GM21723 (cell line): ENCODE results near the gene OTOG.

Experiments
- ATAC-seq: cut with Tn5 transposase; IDR thresholded peaks from one replicate; pipeline ENCODE4 v1.9.1; 2021; ENCODE audit warnings: mild to moderate bottlenecking, moderate library complexity; ENCODE audit not compliant: unreplicated experiment

Gene OTOG

DNA sequence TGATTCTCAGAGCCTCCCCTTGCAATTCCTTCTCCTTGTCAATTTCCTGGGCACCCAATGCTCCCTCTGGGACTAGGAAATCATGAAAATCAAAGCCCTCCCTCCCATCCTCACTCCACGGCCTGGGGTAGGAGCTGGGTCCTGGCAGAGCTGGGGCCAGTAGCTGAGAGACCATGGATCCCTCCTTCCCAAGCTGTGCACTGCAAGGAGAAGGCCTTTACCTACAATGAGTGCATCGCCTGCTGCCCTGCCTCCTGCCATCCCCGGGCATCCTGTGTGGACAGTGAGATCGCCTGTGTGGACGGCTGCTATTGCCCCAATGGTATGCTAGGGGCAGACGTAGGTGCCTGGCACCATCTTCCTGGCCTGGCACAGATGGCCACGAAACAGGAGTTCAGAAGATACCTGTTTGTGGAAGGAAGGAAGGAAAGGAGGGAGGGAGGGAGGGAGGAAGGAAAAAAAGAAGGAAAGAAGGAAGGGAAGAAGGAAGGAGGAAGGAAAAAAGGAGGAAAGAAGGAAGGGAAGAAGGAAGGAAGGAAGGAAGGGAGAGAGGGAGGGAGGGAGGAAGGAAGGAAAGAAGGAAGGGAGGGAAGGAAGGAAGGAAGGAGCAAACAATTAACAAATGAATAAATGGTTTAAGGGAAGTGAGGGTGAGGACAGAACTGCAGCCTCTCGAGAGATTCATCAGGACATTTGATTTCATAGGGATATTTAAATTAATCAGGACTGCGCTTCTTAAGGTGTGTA lies 12.5 kb downstream of the OTOG start:
- no peak for ATAC-seq

DNA sequence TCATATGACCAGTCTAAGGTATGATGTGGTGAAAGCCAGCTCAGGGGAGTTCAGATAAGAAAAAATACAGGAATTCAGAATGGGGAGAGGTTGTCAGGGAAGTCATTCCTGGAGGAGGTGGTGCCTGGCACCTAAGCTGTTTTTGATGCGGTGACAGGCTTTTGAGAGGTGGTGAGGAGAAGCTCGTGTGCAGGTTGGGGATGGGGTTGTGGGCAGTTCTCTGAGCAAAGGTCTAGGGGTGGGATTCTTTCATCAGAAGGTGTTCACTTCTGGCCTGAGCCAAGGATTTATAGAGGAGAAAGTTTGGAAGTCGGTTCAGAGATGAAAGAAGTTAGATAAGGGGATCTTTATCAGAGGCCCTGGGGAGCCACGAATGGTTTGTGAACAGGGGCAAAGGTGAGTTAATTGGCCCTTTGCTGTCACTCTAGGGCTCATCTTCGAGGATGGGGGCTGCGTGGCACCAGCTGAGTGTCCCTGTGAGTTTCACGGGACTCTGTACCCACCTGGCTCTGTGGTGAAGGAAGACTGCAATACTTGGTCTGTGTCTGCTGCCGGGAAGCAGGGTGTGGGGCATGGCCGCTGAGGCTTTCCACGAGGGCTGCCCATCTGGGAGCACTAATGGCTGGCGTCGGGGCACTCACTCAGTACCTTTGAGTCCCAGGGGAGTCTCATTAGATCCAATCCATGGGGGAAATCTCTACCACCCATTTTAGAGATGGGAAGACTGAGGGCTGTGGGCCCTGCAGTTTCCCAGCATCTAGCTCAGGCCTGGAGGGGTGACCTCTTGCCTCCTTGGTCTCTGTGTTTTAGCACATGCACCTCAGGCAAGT lies 13.4 kb downstream of the OTOG start:
- no peak for ATAC-seq

DNA sequence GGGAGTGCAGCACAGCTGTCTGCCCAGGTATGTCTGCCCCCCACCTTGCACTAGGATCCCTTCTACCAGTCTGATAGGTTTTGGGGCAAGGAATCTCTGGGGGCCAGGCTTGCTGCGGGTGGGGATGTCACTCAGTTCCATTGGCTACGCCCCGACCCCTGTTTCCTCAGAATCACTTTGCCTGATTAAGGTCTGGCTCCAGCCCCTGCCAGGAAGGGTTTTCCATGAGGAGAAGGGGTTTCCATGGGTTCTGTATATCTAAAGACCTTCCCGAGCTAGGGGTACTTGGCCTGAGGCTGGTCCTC lies 14.0 kb downstream of the OTOG start:
- no peak for ATAC-seq

DNA sequence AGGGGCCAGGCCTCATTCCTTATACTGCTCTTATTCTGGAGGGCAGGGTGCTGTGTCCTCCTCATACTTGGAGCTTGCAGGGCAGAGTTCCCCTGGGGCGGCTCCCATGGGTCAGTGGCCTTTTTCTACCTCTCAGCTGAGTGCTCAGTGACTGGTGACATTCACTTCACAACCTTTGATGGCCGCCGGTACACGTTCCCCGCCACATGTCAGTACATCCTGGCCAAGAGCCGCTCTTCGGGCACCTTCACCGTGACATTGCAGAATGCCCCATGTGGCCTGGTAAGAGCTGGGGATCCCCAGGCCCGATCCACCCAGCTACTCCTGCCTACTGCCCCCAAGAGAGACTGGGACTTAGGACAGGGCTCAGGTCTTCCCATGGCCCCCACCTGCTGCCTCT lies 14.5 kb downstream of the OTOG start:
- ATAC-seq = no peak

DNA sequence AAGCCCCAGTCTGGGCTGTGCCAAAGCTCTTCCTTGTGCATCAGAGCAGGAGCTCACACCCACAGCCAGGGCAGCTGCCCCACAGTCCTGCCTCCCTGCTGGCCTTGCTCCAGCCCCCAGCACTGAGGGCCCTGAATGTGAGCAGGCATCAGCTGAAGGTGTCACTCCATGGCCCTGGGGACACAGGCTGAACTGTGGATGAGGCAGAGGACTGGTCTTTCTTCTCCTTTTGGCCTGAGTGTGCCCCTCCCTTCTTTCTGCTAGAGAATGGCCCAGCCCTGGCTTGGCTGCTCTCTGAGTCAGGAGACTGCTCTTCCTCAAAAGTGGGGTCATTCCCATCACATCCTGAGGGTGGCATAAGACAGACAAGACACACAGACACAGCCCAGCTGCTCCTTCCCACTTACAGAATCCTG lies 16.2 kb downstream of the OTOG start:
- no peak for ATAC-seq

DNA sequence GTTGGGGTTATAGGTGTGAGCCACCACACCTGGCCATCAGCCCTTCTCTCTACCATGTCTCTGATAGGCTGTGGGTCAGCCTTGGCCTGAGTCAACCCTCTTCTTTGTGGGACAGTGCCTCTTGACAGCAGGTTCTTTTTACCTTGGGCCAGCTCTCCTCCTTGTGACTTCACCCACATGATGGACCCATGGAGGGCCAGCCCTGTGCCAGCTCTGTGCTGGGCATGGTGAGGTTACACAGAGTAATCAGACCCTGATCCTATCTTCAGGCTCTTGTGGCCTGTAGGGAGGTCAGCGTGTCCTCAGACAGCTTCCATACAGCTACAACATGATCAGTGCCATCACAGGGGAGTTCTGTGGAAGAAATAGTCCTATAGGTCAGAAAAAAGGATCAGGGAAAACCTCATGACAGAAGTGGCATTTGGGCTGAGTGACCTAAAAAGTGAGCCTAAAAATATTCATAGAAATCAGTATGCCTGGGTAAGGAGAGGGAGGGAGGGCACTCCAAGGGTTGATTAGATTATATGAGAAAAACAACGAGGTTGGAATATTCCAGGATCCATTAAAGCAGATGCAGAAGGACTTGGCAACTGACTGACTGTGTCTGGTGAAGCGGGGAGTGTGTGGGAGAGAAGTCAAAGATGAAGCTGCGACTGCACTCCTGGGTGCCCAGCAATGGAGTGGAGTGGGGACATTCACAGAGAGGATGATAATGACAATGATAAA lies 17.1 kb downstream of the OTOG start:
- no peak for ATAC-seq

DNA sequence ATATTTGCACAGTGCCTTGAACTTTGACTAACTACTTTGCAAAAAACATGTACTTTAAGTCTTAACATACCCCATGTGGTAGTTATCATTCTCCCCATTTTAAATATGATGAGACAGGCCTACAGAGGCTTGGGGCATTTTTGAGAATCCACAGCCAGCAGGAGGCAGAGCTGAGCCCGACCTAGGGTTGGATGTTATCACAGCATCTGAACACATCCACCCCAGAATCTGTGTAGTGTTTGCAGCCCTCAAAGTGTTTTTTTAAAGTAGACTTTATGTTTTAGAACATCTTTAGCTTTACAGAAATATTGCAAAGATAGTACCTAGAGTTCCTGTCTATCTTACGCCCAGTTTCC lies 17.6 kb downstream of the OTOG start:
- ATAC-seq = no peak

DNA sequence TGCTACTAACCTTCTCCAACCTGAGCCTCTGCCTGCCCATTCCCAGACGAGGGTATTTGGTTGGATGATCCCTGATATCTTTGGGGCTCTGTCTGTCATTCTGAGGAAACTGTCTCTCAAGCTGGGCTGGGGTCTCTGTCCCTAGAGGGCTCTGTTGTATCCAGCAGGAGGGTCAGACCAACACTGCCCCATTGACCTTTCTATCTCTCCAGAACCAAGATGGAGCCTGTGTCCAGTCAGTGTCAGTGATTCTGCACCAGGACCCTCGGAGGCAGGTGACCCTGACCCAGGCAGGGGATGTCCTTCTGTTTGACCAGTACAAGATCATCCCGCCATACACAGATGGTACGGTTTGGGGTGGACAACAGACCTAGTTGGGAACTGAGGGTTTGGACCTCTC lies 21.9 kb downstream of the OTOG start:
- ATAC-seq = no peak

DNA sequence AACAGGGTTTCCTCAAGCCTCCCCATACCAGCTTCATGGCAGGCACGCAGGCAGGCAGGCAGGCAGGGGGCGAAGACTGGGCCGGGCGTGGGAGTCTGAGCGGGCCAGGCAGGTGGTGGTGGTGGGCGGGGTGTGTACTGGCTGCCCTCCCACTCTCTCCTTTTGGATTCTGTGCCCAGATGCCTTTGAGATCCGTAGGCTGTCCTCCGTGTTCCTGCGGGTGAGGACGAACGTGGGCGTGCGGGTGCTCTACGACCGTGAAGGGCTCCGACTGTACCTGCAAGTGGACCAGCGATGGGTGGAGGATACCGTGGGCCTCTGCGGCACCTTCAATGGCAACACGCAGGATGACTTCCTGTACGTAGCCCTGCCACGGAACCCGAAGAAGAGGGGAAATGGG lies 23.0 kb downstream of the OTOG start:
- ATAC-seq = no peak

DNA sequence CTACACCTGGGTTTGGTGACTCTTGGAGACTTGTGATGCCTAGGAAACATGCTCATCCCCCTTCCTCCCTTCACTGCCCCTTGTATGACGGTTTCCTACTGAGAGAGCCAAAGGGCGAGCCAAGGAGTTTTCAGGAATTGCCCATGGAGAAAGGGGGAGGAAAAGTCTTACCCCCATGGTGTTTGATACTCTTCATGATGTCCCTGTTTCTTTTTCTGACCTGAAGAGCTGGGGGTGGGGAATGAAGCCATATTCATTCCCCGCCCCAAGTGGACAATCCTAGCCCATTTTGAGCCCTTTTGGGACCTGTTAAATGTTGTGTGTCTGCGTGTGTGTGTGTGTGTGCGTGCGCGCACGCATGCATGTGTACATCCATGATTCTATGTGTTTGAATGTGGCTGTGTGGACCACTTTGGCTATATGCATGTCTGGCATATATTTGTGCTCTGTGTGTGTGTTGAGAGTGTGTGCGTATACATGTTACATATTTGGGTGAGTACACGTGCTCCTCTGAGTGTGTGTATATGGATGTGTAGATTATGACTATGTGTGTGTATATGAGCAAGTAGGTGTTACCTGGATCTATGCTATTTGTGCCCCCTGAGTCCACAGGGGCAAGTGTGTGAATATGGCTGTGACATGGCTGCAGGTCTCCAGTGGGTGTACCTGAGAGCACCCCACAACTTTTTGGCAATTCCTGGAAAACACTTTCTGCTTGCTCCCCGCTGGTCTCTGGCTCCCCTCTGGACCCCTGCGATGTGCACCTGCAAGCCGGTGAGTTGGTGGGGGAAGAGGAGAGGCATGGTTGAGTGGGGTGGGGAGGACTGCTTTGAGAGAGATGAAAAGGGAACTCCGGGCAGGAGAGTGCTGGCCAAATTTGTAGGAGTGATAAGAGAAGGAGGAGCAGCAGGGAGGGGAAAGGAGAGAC lies 24.6 kb downstream of the OTOG start:
- no peak for ATAC-seq

DNA sequence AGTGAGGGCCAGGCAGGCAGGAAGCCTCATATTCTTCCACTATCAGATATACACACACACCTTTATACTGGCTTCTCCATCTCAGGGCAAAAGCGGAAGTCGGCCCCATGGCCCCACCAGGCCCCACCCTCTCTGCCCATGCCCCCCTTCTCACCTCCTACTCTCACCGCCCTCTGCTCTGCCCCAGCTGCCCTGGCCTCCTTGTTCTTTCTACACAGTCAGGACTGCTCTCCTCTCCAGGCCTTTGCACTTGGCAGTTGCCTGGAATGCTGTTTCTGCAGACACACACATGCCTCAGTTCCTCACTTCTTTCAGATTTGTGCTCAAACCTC lies 25.3 kb downstream of the OTOG start:
- no peak for ATAC-seq

DNA sequence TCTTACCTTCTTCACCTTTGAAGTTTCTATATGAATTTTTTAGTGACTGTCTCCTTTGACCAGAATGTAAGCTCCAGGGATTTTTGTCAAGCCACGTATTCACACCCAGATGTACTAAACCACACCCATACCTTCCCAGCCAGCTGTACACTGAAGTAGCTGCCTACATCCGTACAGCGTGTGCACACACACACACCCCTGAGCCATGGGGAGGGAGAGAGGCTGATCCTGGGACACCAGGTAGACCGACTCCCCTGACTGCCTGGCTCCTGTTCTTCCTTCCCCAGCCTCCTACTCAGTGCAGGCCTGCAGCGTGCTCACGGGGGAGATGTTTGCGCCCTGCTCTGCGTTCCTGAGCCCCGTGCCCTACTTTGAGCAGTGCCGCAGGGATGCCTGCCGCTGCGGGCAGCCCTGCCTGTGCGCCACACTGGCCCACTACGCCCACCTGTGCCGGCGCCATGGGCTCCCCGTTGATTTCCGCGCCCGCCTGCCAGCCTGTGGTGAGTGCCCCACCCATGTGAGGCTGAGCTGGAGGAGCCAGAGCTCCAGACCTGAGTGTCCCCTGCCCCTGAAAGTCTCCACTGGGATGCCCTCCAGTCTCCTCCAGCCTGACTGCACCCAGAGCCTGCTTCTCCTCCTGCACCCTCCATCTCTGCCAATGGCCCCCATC lies 25.9 kb downstream of the OTOG start:
- no peak for ATAC-seq

DNA sequence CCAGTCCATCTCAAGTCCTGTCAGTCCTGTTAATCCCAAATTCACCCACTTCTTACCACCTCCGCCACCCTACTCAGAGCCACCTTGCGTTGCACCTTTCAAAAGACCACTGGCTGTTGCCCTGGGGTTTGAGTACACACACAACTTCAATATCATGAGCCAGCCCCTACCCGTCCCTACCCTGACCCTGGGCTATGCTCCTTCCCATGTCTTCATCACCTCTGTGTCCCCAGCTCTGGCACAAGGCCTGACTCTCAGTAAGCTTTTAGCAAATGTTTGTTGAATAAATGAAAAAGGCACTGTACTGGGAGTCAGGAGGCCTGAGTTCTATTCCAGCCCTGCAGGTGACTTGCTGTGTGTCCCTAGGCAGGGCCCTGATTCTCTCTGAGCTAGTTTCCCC lies 26.5 kb downstream of the OTOG start:
- ATAC-seq = no peak

DNA sequence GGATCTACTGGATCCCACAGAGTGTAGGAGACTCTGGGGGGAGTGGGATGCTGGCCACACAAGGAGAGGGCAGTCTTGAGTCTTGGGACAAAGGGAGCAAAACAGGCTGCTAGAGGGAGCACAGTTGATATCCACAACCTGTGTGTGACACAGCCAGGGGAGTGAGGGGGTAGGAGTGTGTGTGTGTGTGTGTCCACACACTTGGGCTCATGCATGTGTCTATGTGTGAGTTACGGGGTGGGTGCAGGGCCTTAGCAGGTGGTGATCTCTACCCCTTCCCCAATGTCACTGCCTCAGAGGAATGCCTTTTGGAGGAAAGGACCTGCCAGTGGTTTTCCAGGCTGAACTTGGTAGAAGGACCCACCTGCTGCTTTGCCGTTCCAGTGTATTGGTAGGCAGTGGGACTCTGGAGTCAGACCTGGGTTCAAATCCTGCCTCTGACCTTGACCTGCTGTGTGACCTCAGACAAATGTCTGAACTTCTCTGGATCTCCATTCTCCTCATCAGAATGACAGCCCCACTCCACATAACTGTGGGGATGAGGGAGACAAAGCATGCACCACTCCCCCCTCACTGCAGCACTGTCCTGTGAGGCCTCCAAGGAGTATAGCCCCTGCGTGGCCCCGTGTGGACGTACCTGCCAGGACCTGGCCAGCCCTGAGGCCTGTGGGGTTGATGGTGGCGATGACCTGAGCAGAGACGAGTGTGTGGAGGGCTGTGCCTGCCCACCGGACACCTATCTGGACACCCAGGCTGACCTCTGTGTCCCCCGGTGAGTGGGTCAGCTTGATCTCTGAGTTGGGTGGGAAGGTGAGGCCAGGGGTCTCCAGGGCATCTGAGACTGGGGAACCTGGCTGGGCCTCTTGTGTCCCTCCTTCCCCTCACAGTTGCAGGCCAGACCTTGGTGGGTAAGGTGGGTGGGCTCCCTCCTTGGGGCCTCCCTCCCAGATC lies 27.4 kb downstream of the OTOG start:
- ATAC-seq = no peak

DNA sequence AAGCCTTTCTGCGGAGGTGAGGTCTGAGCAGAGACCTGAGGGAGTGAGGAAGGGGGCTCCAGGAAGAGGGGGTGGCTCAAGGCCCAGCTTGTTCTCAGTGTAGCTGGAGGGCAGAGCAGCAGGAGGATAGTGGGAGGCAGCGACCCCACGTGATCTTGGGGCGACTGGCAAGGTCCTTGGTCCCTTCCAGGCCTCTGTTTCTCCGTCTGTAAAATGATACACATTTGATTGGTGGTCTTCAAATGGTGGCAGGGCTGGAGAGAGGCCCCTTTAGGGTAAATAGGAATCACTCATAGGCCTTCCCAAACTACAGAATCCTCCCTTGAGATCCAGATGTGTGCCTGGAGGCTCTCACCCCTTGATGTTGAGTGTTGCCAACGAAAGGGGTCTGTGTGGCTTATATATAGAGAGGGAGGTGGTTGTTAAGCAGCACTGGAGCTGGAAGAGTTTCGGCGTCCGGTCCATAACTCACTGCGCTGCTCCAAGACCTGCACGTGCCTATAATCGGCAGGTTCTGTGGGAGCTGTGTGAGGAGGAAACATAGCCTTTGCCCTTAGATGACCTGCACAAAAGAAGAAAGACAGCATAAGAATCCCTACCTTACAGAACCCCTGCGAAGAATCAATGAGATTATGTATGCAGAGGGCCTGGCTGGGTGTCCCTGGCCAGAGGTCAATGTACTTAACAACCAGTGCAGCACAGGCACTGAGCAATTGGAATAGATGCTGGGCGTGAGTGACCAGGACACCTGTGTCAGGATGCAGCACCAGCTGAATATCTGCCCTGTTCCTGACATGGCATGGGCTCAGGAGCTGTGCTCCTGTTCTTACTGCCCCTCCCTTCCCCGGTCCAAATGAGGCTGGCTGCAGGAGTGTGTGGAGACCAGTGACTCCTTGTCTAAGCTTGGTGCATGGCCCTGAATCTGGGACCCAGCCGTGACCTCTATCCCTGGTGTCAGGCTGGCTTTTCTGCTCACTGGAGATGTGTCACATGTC lies 28.7 kb downstream of the OTOG start:
- no peak for ATAC-seq

DNA sequence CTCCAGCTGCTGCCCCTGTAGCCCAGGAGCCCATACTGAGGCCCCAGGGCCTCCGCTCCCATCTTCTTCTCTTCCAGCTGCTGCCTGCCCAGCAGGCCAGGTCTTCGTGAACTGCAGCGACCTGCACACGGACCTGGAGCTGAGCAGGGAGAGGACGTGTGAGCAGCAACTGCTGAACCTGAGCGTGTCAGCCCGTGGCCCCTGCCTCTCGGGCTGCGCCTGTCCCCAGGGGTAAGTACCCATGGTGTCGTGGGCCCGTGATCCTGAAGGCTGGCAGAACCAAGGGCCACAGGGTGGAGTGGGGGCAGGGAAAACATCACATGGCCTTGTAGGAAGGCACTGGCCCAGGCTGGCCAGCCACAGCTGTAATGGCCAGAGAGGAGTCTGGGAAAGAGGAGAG lies 31.2 kb downstream of the OTOG start:
- ATAC-seq = no peak

DNA sequence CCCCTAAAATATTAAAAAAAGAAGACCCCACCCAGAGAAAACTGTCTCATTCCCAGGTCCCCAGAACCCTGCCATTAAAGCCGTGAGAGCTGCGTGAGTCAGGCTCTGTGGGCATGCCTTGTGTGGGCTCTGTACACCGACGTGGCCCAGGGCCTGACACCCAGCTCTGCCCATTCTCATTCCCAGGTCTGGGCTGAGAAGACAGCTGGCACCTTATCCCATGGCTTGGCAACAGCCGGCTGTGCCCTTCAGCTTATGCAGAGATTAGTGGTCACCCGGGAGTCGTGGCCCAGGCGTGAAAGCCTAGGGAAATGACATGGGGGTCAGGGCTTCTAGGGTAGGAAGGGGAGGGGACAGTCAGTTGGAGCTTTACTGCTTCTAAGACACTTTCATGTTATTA lies 31.9 kb downstream of the OTOG start:
- ATAC-seq = no peak

DNA sequence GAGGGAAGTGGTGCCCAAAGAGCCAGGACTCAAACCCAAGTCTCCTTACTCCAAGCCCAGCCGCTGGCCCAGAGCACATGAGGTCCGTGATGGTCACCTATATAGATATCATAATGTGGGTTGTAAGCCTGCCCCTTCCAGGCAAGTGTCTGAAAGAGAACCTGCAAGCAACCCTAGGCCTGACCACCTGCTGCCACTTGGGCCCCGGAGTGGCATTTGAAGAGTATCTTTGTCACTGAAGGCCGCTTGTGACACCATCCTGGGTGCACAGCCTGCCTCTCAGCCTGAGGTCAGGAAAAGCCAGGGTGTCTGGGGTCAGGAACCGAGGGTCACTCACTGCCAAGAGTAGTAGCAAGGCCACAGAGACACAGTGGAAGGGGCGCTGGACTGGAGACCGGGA lies 32.4 kb downstream of the OTOG start:
- no peak for ATAC-seq
